Medulla oblongata (tissue), 1 donor: Measurements from ENCODE around the gene KLF6.

Source experiments
- DNase-seq: peaks from one replicate; pipeline ENCODE4 v3.0.0-alpha.2; 2015; ENCODE audit errors: extremely low spot score

The KLF6 gene

DNA sequence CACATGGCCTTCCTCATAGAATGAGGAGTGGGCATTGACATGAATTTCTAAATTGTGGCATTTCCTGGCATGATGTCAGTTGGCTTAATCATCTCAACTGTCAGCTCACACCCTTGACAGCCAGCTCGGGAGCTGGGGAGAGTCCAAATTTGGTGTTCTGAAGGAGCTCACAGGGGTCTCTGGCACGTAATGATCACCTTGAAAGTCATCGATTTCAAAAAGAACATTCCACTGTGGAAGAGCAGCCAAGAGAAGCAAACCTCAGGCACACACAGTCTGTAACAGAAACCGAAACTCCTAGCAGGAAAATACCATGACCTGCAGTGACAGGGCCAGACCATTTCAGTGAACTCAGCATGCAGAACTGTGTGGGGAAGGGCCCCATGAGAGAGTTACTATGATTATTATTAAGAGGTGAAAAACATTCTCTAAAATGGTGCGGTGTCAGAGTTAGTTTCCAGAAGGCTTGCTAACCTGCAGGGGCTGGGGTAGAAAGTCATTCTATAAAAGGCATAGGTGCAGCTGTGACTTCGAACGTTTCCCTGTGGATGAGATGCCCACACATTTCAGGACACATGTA is 26.4 kb upstream of the KLF6 start:
- DNase-seq, result peak; percentile 59

DNA sequence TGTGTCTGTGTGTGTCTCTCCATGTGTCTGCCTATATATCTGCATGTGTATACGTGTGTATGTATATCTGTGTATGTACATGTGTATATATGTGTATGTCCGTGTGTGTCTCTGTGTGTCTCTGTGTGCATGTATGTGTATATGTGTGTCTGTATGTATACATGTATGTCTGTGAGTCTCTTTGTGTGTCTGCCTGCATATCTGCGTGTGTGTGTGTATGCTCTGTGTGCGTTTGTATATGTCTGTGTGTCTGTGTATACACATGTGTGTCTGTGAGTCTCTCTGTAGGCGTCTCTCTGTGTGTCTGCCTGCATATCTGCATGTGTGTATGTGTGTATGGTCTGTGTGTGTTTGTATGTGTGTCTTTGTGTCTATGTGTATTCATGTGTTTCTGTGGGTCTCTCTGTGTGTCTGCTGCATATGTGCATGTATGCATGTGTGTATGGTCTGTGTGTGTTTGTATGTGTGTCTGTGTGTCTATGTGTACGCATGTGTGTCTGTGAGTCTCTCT is 23.7 kb upstream of the KLF6 start:
- DNase-seq, result no peak

DNA sequence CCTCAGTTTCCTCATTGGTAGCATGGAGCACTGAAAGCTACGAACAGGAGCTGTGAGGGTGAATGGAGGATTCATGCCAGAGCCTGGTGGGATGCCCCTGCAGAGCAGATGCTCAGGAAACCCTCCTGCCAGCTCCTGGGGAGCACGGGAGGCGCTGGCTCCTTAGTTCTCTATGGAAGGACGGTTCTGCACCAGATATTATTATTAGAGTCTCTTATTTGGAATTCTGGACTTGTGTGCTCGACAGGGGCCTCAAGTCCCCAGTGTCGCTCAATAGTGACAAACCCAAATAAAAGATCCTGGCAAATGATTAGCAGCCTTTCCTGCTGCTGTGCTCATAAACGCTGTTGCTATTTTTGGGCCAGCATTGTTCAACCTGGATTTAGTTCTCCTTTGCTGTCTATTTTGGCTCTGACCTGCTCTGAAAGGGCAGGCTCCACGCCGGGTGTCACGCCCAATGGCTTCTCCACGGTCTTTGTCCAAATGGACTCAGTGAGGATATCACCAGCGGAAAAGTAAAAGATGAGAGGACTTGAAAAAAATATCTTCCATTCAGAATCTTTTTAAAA is 23.0 kb upstream of the KLF6 start:
- no peak for DNase-seq

DNA sequence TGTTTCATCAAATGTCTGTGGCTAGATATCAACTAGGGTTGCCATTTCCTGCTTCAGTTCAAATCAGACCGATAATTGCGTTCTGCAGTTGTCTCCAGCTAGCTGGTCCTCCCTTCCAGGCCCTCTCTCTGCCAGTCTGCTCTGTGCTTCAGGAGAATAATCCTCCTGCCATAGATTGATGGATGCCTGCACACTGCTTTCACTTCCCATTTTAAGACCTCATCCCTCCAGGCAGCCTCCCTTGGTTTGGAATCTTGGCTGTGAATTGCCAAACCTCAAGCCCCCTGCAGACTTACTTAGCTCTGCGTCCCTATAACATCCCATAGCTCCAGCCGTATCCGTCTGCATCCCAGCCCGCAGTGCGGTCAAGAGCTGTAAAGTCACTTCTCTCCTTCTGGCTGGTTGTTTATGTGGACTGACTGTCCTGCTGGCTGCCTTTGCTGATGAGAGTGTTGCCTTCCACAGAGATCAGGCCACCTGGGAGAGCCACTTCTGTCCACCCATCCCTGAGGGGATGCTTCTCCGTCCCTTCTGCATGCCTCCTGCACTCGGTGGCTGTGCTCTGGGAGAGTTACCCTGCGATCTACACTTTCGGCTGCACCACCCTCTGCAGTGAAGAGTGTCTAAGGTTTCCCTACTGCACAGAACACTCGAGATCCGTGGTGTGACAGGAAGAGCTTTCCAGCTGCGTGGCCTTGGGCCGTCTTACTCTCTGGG is 22.4 kb upstream of the KLF6 start:
- no peak for DNase-seq

DNA sequence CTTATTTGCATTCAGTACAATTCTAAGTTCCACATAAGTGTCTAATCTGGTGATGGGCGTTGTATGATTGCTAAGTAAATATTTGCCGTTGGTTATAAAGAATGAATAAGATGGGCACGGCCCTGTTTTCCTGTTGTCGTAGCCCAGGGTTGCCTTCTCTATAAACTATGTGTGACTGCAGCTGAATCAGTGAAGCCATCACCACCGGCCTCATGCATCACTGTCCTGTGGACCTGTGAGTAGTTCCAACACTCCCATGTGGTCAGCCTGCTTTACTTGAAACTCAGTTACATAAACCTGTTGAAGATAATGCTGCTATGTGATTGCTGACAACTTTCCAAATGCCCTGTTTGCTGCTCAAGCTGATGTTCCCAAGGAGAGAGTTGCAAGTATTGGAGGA is 21.6 kb upstream of the KLF6 start:
- no peak for DNase-seq

DNA sequence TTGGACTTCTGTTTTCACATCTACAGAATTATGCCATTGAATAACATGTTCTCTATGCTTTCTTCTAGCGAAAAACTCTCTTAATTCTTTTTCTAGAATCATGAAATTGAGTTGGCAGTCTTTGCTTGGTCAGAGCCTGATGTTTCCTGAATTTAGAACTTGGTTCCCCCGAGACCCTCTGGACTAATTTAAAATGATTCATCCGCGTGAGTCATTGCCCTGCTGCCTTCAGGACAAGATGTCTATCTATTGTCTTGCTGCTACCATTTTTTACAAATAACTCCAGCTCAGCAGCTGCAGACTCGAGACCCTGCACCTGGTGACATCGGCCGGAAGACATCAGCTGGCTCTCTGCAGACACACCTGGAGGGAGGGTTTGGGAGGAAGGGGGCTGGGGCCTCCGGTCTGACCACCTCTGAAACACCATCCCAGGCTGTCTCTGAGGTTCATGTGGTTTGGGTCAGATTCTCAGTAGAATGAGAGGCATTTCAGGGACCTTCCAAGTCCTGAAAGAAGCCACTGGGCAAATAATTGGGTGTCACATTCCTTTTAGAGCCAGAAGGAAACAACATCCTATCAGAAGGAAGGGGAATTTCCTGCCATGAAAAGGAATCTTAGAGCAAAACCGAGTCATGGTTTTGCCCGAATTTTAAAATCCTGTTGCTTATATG is 20.9 kb upstream of the KLF6 start:
- no peak for DNase-seq

DNA sequence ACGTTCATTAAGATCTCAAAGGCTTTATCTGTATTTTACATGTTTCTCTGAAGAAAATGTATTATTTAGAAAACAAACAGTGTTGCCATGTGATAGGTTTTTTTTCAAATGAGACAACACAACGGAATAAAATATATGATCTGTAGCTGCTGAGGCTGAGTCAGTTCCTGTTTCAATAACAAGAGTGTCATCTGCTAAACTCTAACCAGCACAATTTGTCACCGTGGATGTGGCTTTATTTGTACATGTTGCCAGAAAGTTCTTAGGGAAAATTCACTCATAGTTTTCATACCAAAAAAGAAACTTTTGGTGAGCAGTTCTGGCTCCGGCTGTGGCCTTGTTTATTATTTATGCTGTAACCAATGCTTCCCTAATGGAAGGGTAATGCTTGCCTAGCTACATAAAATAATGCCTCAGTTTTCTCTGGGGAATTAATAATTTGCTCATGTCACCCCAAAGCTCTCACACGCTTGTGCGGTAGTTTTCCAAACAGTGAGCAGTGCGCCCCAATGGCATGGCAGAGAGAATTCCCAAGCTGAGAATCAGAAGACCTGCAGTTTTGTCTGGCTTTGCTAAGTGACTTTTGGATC is 20.3 kb upstream of the KLF6 start:
- DNase-seq, result peak; percentile 67

DNA sequence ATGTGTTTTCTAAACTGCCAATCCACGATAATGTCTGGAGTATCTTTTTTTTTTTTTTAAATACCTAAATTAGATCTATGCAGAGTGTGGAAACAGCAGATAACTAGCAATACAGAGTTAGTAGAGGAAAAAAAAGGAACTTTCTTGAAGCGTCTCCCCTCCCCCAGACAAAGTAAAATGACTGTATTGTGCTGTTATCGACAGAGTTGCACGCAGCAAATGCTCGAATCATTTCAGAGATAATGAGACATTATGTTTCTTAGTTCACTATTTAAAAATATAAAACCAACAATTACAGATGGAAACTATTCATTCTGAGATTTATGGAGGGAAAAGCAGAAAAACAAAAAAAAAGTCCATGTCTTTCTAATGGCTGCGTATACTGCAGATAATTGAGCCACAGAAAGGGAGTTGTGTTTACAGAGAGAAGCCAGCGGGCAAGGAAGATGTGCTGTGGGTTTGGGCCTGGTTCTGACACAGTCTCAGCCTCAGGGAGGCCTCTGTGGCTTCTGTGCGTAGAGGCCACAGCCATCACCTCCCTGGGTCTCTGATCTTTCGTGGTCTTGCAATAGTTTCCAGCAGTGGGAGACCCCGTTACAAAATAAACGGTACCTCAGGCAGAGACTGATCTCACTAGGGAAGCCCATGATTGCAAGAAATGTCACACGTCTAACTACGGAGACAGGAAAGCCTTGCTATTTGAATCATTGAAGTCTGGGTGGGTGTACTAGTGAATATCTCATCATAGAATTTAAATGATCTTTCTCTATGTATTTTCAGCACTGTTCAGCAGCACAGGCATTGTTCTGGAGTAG is 19.1 kb upstream of the KLF6 start:
- peak; percentile 79 for DNase-seq

DNA sequence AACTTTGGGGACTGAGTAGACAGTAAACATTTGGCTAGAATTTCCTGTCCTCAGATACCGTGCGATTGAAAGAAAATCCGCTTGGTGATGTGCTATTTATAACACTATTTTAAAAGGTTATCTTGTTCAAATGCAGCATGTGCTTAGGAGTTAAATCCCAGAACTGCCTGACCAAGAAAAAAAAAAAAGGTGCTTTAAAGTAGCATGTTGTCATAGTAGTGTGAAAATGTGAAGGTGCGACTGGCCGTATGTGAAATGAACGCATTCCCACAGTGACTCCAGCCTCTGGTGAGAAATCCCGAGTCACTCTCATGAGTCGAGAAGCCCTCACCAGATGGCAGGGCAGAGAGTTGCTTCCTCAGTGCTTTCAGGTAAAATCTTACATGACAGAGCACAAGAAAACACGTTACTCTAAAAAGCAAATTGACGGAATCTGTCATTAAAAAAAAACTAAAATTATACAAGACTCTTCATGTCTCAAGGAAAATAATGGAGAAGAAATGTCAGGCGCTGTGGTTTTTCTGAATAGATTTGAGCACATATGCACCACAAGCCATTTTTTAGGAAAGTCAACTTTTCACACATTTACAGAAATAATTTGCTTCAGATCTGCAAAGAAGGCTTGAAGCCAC is 18.4 kb upstream of the KLF6 start:
- peak; percentile 49 for DNase-seq

DNA sequence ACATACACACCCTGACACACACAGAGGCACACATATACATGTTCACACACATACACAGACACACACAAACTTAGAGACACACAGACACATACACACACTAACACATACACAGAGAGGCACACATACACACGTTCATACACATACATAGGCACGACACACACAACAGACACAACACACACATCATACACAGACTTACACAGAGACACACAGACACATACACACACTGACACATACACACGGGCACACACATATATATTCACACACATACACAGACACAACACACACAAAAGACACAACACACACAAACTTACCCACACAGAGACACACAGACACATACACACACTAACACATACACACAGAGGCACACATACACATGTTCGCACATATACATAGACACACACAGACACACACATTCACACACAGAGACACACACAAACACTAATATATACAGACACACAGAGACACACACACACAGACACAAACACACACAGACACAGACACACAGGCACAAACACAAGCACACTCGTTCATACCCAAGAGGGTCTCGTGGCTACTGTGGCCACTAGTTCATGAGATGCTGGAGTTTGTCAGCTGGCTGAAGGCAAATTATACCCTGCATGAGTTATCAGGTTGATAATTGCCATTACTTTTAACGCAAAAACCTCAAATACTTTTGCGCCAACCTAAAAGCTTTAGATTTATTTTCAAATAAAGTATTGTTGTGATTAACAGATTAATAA is 17.7 kb upstream of the KLF6 start:
- DNase-seq, result no peak

DNA sequence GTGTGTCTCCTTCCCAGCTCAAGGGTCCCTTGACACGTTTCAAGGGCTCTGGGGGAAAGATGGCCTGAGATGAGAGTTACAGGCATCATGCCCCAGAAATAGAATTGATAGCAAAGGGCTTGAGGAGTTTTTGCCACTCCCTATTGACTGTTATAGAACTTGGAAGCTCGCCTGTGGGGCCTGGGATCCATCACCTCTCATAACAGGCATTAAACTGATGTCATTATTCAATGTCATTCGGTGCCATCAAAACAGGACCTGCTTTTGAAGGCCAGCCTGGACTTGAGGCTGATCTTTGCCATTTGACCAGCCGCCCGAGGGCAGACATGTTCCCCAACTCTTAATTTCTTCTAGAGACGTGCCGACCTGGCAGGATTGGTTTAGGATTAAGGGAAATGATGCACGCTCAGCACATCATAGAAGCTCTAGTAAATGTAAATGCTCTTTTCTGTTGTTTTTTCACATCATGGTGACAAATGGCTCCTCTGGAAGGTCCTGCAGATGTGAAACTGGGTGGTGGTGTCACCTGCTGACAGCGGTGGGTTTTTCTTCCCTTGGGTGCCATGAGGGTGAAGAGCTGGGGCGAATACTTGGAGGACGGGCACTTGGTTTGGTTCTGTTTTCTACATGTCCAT is 16.7 kb upstream of the KLF6 start:
- DNase-seq, result no peak

DNA sequence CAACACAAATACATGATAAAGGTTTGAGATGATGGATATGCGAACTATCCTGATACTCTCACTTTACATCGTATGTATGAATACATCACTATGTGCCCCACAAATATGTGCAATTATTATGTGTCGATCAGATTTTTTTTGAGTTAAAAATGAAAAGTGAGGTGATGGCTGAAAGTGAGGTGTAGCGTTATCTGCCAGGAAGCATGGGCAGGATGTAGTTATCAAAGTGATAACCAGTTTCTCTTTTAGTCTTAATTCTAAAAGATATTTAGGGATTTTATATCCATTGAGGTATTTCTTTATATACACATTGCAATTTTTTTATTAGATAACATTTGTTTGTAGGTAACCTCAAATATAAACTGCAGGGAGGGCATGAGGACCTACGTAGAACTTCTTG is 15.6 kb upstream of the KLF6 start:
- no peak for DNase-seq

DNA sequence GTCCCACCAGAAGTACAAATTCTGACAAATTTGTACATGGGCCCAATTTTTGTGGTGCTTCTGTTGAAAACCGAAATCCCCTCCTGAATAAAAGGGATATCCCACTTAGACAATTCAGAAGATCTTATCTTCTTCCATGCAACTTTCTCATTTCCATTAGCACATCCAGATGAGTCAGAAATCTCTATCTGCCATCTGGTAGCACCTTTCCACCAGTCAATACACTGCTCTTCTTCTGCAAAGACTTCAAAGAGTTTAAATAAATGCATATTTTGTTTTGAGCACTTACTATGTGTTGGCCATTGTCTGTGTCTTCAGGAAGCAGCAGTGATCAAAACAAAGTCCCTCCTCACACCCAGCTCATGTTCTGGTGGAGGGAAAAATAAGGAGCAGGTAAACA is 12.7 kb upstream of the KLF6 start:
- no peak for DNase-seq

DNA sequence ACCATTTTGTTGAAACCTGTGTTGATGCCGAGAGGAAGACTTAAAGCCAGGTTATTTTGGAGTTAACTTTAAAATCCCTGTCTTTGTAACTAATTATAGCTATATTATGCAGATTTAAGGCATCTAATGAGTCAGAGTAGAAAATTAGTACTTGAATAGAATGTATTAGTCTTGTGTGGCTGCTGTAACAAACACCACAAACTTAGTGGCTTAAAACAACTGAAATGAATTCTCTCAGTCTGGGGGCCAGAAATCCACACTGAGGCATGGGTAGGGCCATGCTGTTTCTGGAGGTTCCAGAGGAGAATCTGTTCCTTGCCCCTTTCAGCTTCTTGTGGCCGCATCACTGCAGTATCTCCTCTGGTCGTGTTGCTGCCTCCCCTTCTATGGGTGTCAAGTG is 8.5 kb upstream of the KLF6 start:
- DNase-seq, result no peak

DNA sequence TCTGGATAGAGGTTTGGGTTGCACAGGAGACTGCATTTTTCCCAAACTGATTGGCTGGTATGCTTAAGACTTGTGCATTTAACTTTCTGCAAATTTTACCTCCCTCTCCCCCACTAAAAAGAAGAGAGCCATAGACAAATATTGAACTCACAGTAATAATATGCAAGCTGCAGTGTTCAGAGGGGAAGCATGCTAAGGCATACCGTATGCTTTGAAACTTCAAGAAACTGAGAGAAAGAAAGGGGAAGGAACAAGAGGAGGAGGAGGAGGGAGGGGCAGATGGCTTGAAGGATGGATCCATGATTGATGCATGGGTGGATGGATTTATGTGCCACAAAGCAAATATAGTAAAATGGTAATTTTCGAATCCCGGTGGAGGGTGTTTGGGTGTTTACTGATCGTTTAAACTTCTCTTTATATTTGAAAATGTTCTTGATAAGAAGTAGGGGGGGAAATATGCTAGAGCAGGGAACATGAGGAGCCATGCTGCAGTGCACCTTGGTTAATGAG is 7.8 kb upstream of the KLF6 start:
- no peak for DNase-seq

DNA sequence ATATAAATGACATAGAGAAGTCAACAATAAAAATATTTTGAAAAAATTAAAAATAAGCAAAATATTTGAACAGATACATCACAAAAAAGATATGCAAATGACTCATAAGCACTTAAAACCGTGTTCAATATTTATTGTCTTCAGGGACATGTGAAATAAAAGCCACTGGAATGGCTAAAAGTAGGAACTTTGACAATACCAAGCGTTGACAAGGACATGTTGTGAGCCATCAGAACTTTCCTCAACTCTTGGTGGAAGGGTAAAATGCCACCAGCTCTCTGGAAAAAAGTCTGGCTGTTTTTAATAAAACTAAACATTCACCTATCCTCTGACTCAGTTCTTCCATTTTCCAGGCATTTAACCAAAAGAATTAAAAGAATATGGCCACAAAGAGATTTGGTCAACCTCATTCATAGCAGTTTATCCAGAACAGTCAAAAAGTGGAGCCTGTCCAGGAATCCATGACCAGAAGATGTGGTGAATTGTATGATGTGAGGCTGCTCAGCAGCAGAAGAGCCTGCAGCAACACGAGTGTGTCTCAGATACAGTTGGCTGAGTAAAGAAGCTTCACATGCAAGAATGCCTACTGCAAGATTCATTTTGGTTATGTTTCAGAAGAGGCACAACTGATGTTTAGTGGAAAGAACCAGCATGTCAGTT is 7.1 kb upstream of the KLF6 start:
- no peak for DNase-seq

DNA sequence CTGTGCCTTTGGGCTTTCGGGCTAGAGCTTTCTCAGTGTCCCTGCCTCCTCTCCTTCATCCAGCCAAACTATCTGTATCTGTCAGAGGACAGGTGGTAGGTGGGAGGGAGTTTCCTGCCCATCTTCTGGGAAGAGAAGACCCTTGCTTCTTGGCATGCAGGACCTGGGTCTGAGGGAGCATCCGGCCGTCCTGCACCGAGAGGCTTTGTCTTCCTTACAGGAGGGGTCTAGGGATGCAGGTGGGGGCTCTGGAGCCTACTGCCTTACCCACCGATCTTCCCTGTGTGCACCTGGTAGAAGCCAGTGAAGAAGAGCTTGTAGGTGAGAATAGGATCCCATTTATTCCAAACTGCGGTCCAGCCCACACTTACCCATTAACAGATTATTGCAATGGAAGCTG is 5.8 kb upstream of the KLF6 start:
- DNase-seq, result no peak

DNA sequence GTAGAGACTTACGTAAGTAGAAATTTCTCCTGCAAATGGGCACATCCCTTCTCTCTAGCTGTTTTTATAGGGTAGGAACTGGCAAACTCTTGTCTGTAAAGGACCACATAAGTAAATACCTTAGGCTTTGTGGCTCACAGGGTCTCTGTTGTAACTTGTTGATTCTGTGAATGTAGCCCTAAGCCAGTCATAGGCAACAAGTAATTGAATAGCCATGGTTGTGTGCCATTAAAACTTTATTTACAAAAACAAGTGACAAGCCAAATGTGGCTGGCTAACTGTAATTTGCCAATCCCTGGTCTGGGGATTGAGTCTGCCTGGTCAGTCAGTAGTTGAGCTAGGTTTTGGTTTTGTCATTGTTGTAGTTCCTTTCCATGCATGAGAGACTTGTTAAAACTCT is 5.3 kb upstream of the KLF6 start:
- DNase-seq, result no peak

DNA sequence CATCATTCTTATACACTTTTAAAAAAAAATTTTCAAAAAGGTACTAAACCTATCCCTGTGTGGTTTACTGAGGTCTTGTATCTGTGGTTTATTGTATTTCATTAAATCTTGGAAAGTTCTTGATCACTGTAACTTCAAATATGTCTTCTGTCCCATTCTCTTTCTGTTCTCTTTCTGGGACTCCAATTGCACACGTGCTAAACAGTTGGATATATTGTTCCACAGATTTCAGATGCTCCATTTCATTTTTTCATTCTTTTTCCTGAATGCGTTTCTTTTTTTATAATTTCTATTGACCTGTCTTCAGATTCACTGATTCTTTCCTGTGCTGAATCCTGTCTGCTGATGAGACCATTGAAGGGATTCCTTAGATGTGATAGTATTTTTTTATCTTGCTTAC is 4.6 kb upstream of the KLF6 start:
- DNase-seq, result no peak
